Posterior cingulate gyrus (tissue), 11 donors: Measurements from ENCODE around the gene TMEM17.
"Not testable (repeated sequence)": the region's sequence is repeated elsewhere in the genome, so short reads cannot be mapped to it uniquely, and the experiment has no call there.

Experiments used
- DNase-seq, 10 donors: peaks; one replicate each; pipeline versions ENCODE4 v3.0.0 to v3.0.0-alpha.2; 2020 to 2021; ENCODE audit warnings: mixed read lengths in 3 of 10
- intact Hi-C: fragments of 100-400 bp; cut with DNase I; formaldehyde crosslinking; loops from one replicate; pipeline ENCODE4 v1.15.1; 2023

The TMEM17 gene, protein sequence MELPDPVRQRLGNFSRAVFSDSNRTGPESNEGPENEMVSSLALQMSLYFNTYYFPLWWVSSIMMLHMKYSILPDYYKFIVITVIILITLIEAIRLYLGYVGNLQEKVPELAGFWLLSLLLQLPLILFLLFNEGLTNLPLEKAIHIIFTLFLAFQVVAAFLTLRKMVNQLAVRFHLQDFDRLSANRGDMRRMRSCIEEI

DNA sequence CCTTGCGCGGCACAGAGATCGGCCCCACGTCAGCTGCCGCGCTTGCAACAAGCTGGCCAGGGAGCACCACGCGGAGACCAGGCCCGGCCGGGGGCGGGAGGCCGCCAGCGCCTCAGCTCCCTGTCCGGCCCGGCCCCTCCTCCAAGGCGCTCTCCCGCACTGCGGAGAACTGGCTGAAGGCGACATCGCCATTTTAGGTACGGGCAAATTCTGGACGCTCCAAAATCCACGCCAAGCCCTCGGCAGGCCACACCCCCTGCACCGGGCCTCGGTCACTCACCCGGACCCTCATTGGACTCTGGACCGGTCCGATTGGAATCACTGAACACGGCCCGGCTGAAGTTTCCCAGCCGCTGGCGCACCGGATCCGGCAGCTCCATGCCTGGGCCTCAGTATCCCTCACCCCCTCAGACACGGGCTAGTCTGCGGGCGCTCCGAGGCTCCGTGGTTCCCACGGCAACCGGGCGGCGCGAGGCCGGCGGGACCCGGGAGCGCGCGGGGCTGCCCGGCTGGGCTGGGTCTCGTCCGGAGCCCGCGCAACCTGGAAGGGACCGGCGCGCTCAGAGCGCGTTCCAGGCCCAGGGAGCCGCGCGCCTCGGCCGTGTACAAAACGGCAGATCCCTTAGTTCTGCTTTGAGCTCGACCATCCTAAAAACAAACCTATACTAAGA is at the start of gene TMEM17:
TSS of gene TMEM17 (minus strand) at position 446 of the 671 bp plus-strand sequence. CDS start at position 380, 66 bp downstream.
- intact Hi-C loops = loop anchor here (1.0 to 5.0 kb wide), 2 partner anchors 49 to 200 kb away; no protein-coding TSS in a partner anchor
- peak; percentile 85 to 98 (median 89) for DNase-seq

DNA sequence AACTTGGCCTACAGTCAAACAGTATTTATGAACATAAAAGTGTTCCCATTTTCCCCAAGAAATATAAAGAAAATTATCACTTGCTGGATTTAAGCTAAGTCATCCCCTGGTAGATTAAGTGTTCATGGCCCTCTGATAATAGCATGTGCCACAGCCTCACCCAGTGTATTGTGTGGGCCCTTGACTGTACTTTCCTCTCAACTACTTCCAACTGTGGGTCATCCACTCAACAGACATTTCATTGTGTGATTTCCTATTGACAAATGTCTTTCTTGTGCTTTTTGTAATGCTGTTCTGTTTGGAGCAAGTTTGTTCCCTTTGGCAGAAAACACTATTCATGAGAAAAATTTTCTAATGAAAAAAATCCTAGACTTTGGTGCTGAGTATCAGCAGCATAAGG is 48.4 kb upstream of the TMEM17 start:
- intact Hi-C loops = no loop called here
- no peak for DNase-seq

DNA sequence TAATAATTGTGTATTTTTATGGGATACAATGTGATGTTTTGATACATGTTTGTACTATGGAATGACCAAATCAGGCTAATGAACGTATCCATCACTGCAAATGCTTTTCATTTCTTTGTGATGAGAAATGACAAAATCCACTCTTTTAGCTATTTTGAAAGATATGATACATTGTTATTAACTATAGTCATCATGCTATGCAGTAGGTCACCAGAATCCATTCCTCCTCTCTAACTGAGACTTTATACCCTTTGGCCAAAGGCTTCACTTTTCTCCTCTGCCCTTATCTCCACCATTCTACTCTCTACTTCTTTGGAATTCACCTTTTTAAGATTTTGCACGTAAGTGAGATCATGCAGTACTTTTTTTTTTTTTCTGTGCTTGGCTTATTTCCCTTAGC is 44.5 kb upstream of the TMEM17 start:
- DNase-seq = no peak
- intact Hi-C loops = no loop called here

DNA sequence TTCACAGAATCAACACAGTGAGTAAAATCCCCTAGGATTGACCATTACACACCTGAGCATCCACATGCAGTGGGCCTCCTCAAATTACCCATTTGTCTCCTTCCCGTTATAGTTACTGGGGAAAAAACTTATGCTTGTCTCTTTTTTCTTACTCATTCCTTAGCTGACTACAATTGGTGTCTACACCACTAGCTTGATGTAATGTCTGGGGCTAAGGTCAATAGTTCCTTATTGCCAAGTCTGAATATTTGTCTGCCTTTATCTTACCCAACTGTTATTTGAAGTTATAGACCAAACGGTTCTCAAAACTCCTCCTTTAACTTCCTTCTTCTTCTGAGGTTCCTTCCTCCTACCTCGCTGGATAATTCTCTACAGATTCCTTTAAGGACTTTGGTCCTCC is 41.9 kb upstream of the TMEM17 start:
- DNase-seq = no peak
- intact Hi-C loops = no loop called here

DNA sequence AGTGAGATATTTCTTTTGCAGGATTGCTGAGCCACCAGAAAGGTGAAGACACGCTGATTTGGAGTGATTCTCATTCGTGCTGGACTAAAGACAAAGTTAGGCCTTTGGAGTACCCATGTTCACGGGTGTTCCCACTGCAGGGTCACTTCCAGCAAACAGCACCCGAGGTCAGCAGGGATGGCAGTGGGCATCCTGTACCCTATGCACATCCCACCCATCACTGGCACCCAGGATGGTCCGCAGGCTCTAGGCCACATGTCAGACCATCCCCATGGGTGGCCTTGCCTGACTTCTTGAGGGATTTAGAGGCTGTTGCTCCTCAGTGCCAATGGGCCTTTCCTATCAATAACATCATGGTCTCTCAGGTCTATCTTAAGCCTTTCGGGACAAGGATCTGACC is 39.3 kb upstream of the TMEM17 start:
- DNase-seq = no peak
- intact Hi-C loops = no loop called here

DNA sequence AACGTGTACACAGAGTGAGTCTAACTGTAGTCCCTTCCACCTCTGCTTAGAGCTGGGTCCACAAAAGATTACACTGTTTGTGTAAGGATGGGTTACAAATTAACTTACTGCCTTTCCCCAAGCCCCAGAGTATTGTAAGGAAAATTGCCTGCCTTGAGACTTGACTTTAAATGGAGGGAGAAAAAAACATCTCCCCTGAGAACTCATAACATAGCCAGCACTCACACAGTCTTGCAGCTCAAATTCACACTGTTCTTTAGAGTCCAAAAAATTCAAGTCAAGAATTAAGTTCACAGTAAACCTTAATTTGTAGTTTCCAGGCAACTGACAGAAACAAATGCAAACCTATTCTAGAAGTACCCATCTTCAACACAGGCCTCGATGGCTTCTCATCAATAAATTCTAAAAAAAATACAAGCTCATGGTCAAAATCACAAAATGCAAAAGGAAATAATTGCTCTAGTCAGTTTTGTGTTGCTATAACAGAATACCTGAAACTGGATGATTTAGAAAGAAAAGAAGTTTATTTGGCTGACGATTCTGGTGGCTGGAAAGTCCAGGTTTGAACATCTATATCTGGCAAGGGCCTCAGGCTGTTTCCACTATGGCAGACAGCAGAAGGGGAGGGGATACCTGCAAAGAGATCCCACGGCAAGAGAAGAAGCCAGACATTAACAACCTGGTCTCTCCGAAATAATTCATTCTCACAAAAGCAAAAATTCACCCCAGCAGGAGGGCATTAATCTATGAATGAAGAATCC is 34.6 kb upstream of the TMEM17 start:
- DNase-seq = no peak
- intact Hi-C loops = no loop called here

DNA sequence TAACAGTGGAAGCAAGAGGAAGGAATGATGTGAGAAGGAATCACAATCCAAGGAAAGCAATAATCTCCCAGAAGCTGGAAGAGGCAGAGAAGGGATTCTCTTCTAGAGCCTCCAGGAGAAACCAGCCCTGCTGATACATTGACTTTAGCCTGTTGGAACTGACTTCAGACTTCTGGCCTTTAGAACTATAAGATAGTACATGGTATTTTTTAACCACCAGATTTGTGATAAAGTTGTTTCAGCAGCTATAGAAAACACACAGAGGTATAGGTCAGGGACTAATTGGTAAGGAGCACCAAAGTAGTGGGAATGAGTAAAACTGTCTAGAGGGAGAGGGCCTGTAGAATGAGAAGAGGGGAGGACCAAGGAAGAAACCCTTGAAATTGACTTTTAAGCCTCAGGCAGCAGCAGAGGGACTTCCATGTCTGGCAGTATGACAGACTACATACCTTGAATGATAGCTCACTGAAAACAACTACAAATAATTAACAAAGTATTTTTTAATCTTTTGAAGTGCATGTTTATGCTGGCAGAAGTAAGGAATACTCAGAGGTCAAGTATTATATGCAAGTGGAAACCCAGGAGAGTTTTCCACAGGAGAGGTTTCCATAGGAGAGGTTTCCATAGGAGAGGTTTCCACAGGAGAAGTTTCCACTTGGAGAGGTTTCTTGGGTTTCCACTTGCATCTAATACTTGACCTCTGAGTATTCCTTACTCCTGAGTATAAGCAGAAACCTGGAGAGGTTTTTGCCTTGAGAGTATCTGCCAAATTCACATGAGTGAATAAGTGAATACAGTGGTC is 33.8 kb upstream of the TMEM17 start:
- intact Hi-C loops = no loop called here
- DNase-seq = no peak

DNA sequence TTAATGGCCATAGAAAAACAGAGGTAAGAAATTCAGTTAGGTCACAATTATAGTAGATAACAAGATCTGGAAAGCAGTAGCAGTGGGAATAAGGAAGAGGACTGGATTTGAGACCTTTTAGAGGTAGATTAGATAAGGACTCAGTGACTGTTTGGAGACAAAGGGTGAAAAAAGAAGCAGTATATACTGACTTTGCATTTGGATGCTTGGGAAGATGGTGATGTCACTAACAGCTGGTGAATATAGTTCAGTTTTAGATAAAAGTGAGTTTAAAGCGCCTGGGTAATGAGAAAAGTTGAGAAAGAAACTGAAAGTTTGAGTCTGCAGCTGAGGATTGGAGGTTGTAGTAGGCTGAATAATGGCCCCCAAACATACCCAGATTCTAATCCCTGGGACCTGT is 32.8 kb upstream of the TMEM17 start:
- intact Hi-C loops = no loop called here
- no peak for DNase-seq

DNA sequence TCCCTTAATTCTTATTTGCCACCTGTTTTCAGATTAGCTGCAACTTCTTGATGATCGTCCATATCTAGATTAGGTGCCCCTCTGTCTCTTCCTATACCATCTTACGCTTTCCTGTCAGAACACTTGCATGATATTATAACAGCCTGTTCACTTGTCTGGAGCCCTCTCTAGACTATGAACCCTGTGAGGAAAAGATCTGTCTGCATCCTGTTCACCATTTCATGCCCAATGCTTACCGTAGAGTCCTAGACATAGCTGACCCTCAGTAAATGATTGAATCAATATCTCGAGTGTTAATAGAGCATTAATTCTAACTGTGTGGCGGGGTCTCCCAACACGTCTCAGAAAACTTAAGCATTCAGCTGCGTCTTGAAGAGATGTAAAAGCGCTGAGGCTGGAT is 31.8 kb upstream of the TMEM17 start:
- DNase-seq = no peak
- intact Hi-C loops = no loop called here

DNA sequence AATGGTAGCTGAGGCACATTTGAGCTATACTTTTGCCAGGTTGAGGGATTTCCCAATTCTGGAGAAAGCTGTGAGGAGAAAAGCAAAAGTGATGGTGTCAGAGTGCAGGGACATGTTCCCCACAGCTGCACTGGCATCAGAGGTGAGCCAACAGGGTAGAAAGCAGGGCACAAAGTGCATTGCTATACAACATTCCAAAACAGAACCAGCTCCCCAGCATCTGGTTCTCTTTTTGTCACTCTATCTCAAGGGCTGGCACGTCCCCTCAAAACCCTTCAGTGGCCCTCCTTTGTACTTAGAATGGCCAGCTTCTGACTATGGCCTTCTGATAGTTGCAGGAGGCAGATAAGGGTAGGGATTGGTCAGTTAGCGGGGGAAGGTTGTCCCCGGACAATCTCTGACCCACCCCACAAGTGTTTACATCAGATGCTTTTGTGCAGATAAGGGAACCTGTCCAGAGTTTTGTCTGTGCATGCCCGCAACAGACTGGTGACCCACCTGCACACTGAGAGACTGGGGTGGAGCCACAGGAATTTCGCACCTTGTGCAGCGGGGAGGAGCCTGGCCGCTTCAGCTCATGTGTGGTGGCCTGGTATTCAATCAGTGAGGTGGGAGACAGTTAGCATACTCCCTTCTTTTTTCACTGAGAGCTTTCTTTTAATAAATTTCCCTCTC is 31.0 kb upstream of the TMEM17 start:
- no peak for DNase-seq
- intact Hi-C loops = no loop called here

DNA sequence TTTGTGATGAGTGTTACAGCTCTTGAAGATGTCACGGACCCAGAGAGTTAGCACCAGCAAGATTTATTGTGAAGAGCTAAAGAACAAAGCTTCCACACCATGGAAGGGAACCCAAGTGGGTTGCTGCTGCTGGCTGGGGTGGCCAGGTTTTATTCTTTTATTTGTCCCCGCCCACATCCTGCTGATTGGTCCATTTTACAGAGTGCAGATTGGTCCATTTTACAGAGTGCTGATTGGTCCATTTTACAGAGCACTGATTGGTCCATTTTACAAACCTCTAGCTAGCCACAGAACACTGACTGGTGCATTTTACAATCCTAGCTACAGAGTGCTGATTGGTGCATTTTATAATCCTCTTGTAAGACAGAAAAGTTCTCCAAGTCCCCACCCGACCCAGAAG is 29.5 kb upstream of the TMEM17 start:
- DNase-seq, intact Hi-C loops: not testable (repeated sequence)

DNA sequence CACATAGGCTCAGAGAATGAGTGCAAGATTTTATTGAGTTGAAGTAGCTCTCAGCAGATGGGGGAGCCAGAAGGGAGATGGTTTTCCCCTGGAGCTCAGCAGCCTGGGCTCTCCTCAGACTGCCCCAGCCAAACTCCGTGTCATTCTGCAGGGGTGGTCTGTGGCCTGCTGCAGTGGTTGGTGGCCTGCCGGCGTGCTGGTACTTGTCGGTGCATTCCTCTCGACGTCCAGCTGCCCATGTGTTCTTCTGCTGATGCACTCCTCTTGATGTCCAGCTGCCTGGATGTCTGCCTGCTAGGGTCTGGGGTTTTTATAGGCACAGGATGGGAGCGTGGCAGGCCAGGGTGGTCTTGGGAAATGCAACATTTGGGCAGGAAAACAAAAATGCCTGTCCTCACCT is 25.6 kb upstream of the TMEM17 start:
- intact Hi-C loops = no loop called here
- DNase-seq = peak in 1 of 10 donors; percentile 80

DNA sequence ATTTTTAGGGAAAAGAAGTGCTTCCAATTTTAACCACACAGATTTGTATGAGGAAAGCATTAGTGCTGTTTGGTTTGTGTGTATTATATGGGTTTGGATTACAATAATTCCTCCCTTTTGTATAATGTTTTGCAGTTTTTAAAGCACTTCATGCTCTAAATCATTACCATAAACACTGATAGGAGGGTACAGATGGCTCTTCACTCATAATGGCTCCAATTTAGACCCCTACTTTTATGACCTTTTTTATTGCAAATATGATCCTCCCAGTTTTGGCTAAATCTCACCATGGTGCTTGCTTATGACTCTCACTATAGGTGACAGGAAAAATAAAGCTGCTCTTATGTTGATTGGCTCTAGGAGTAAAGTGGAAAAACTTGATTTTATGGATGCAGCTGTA is 23.8 kb upstream of the TMEM17 start:
- intact Hi-C loops = no loop called here
- no peak for DNase-seq

DNA sequence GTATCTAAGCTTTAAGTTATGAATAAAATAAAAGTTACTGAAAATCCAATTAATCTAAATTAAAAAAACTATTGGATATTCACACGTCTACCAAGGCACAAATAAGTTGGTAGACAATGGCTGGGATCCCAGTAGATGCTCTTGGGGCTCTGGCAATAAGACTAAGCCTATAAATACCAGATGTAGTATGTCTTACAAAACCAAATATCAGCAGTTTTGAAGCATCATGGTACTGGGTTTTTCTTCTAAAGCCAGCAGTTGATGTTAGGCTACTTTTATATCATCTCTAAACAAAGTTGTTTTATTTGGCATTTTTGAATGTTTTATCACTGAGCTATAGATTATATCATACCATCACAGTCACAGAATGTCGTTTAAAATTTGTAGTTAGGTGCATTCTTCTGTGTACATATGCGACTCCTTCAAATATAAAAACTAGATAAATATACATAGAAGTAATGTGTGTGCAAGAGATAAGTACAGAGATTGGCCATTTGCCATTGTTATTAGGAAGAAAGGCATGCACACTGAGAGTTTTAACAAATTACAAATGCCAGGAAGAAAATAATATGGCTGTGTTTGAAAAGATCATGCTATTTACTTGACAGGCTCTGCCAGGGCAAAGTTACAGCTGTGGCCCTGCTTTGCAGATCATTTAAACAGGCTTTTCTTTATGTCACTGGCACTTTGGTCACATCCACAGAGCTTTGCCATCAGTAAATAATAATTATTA is 21.6 kb upstream of the TMEM17 start:
- intact Hi-C loops = no loop called here
- no peak for DNase-seq

DNA sequence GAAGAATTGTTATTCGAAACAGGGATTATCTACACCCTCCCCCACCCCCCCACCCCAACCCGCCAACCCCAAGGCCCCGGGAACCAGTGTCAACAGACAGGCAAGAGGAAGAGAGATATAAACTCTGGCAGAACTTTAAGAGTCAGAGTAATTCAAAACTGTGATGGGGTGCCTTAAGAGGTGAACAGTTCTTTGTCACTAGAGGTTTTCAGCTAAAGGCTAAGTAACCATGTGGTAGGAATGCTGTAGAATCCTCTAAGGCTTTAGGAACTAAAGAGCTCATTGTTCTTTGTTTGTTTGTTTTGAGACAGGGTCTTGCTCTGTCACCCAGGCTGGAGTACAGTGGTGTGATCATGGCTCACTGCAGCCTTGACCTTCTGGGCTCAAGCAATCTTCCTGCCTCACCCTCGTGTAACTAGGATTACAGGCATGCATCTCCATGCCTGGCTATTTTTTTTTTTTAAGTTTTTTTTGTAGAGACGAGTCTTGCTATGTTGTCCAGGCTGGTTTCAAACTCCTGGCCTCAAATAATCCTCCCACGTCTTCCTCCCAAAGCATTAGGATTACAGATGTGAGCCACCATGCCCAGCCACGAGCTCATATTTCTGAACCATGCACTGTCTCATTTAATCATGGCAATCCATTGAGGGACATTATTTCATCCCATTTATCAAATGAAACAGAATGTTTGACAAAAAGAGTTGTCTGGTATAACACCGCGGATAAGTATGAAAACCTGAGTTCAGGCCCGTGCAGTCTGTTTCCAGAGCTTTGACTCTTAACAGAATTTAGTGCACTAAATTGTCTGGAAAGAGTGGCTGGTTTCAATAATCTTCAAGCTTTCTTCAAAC is 20.8 kb upstream of the TMEM17 start:
- intact Hi-C loops = no loop called here
- no peak for DNase-seq

DNA sequence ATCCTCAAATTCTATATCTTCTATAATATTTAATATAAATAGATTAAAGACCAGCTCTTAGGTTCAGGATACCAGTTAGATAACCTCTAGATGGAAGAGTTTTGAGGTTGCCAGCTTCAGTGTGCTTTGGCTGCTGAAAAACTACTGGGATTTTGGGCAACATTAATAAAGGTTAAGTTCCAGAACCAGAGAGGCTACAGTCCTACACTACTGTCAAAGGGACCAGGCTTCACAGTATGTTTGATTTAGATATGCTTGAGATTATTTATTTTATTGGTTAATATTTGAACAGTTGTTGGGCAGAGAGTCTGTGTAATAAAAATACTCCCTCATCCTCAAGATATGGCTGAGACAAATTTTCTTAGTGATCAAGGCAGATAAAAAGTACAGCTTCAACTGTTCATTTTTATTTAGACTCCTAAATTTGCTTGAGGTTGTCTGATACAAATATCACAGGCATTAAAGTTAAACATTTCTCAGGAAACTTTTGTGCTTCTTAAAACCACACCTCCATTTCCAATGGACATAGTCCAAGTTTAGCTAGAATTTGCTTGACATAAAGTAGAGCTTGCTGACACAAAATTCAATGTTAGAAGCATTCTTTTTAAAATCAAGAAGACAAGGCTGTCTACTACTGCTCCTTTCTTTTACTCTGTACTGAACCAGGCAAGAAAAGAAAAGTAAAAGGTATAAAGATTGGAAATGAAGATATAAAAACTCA is 19.7 kb upstream of the TMEM17 start:
- intact Hi-C loops = no loop called here
- DNase-seq = no peak

DNA sequence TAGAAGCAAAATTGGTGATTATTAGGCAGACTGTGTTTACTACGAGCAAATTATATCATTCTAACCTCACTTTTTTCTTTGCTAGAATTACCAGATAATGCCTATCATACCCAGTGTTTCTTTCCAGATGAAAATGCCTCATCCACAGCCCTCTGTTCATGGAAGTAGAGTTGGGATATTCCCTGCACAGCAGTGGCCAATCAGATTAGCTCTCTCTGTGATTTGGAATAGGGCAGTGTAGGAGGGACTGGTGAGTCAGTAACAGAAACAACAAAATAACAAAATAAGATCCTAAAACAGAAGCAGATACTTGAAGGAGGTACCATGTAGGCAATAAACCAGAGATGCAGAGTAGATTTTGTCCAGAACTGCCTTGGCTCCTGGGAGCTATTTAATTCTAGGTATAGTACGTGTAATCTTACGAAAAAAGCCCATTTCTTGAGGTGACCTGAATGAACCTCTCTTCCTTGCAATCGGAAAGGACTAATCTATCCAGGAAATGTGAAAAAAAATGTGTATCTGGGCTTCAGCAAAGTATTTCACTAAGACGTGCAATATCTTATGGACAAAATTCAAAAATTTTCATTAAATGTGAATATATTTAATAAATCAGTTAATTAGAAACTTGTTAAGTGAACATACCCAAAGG is 18.4 kb upstream of the TMEM17 start:
- intact Hi-C loops = no loop called here
- no peak for DNase-seq

DNA sequence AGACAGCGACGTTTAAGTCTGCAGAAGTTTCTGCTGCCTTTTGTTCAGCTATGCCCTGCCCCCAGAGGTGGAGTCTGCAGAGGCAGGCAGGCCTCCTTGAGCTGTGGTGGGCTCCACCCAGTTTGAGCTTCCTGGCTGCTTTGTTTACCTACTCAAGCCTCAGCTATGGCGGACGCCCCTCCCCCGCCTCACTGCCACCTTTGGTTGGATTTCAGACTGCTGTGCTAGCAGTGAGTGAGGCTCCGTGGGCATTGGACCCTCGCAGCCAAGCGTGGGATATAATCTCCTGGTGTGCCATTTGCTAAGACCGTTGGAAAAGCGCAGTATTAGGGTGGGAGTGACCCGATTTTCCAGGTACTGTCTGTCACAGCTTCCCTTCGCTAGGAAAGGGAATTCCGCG is 15.1 kb upstream of the TMEM17 start:
- intact Hi-C loops, DNase-seq: not testable (repeated sequence)
